Pancreas (tissue), 10 donors: ENCODE measurements around the gene C18orf32. TPM values are rescaled to one million over a fixed set of nuclear protein-coding genes. Genes with fewer than 3 reads are reported as not detected.
A peak's percentile ranks its signal among the peaks of the same experiment; 100 is the strongest.

Source experiments
- ATAC-seq, 4 donors: fragments of 200-7000 bp; cut with Tn5 transposase; one replicate each; pipeline versions ENCODE4 v1.8.0 to v1.9.1; 2020; ENCODE audit warnings: mild to moderate bottlenecking in 4 of 4, moderate library complexity in 4 of 4
- DNase-seq, 6 donors: peaks; one replicate each; pipeline ENCODE4 v3.0.0-alpha.2; 2020
- FAIRE-seq: peaks from 2 replicates; lab custom pipeline; 2012; peaks lifted over from hg19 to GRCh38; lab: Jason Lieb, UNC
- H3K27ac ChIP-seq, 4 donors: fragments of 200-600 bp; sonication (generic); 1 replicate in 3 of 4; 2 replicates in 1 of 4; pipeline versions ENCODE4 v1.5.0 to v1.8.0; 2020
- H3K27me3 ChIP-seq, 4 donors: fragments of 200-600 bp; one replicate each; pipeline ENCODE4 v1.8.0; 2021
- H3K36me3 ChIP-seq, 3 donors: fragments of 200-600 bp; sonication (generic) in 1 of 3; one replicate each; pipeline versions ENCODE4 v1.5.0 to v1.8.0; 2020 to 2021
- H3K4me1 ChIP-seq, 3 donors: fragments of 200-600 bp; one replicate each; pipeline ENCODE4 v1.8.0; 2021
- H3K4me3 ChIP-seq, 4 donors: fragments of 200-600 bp; sonication (generic) in 2 of 4; one replicate each; pipeline versions ENCODE4 v1.5.0 to v1.8.0; 2020 to 2021
- H3K9me3 ChIP-seq, 4 donors: fragments of 200-600 bp; one replicate each; pipeline ENCODE4 v1.8.0; 2021
- WGBS, 2 donors: extraction: QIAGEN DNeasy Blood & Tissue Kit; methylation state at CpG; one replicate each; pipeline ENCODE4 v1.1.7; 2013; 5-methylcytosine and 5-hydroxymethylcytosine counted together
- intact Hi-C, 3 donors: fragments of 100-400 bp; cut with DNase I; formaldehyde crosslinking; loops; one replicate each; pipeline versions ENCODE4 v1.11.1 to v1.14.2; 2022
- polyA plus RNA-seq, 2 donors: library from polyadenylated mRNA; stranded (reverse); fragments of 200-250 nt; gene quantifications; one replicate each; pipeline ENCODE4 v1.2.3, GENCODE V29; 2013
- total RNA-seq, 6 donors: library from RNA; stranded (reverse); fragmentation: NEBNext Ultra II Directional in 4 of 6; extraction: Animal tissue kit (Norgen Biotek cat#: 25700) in 4 of 6; gene quantifications; one replicate each; pipeline versions ENCODE4 v1.2.1 to v1.2.4, GENCODE V29; 2021 to 2023
- TF ChIP-seq, protein P1 (sequence below), 4 donors: fragments of 200-600 bp; sonication (generic) in 3 of 4; IDR thresholded peaks; one replicate each; pipeline versions ENCODE4 v1.5.0 to v1.8.0; 2021; ENCODE audit warnings: antibody characterized with exemption in 4 of 4
- donor health status: healthy with polysubstance abuse.
- donor health status: DM: no; HTN: no; CAD: no; lungs with moderate emphysema.
- donor health status: DM: no; HTN: no; CAD: no.
- donor health status: control.
- donor health status: control.
- donor health status: Bipolar disorder and iron deficiency.
- donor health status: DM: yes; HTN: yes; CAD: no.
- donor health status: DM: no; HTN: no; CAD: no.
- donor health status: DM: no; HTN: no; CAD: no.
- donor health status: DM: yes; HTN: yes; CAD: no.

The C18orf32 gene
- total and polyA plus RNA-seq, 8 donors, result 19.5 to 49.7 (median 28.1) TPM

DNA sequence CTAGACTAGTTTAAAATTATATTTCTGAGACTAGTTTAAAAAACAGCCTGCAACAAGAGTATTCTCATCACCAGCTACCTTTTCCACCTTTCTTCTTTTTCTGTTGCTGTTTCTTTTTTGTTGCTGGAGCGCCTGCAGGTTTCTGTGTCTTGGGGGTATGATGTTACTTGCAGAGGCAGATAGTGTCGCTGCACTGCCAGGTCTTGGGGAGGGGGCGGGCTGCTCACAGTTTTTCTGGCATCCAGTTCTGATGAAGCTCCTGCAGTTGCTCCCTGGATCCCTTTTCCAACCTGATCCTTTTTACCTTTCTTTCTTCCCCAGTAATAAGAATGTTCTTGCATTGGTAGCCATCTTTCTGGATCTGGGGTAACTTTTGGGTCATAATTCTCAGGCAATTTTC lies 8.0 kb upstream of the C18orf32 start:
- H3K9me3 ChIP-seq, result no peaks in the 10 kb centered on the region
- H3K36me3 ChIP-seq, result peaks cover 0 to 10% (median 0%) of the 10 kb centered on the region in 3 donors
- FAIRE-seq (no peak), DNase-seq (no peak), ATAC-seq (no peak)
- TF ChIP-seq, protein P1, sequence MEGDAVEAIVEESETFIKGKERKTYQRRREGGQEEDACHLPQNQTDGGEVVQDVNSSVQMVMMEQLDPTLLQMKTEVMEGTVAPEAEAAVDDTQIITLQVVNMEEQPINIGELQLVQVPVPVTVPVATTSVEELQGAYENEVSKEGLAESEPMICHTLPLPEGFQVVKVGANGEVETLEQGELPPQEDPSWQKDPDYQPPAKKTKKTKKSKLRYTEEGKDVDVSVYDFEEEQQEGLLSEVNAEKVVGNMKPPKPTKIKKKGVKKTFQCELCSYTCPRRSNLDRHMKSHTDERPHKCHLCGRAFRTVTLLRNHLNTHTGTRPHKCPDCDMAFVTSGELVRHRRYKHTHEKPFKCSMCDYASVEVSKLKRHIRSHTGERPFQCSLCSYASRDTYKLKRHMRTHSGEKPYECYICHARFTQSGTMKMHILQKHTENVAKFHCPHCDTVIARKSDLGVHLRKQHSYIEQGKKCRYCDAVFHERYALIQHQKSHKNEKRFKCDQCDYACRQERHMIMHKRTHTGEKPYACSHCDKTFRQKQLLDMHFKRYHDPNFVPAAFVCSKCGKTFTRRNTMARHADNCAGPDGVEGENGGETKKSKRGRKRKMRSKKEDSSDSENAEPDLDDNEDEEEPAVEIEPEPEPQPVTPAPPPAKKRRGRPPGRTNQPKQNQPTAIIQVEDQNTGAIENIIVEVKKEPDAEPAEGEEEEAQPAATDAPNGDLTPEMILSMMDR (IDR thresholded peaks at IDR 0.05), result no peak
- no peak overlapping the region for H3K4me3 ChIP-seq
- WGBS, 2 donors, result 83 to 97% methylated on average over 3 of the region's 3 CpGs
- H3K27me3 ChIP-seq, result no peaks in the 10 kb centered on the region
- H3K4me1 ChIP-seq, result peaks cover 4 to 12% (median 12%) of the 10 kb centered on the region in 3 donors
- H3K27ac ChIP-seq, result no peak overlapping the region
- intact Hi-C loops, result no loop called here

DNA sequence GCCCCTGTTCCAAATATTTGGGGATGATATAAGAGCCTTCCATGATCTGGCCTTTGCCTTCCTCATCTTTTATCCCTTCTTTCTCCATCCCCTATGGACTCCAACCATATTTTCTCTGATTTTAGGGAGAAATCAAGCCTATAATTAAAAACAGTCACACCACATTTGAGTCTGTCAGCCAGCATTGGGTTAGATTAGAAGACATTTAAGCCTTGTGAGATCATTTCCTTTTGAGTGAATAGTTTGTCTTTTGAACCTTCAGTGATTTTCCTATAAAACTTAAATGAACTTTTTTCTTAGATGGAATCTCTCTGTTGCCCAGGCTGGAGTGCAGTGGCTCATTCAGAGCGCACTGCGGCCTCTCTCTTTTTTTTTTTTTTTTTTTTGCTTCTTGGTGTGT lies 7.6 kb upstream of the C18orf32 start:
- DNase-seq (no peak), ATAC-seq (no peak), FAIRE-seq (no peak)
- TF ChIP-seq, protein P1 (IDR thresholded peaks at IDR 0.05), result no peak
- no peaks in the 10 kb centered on the region for H3K9me3 ChIP-seq
- intact Hi-C loops, result no loop called here
- H3K27me3 ChIP-seq, result no peaks in the 10 kb centered on the region
- peaks cover 0 to 14% (median 4%) of the 10 kb centered on the region in 3 donors for H3K36me3 ChIP-seq
- no peak overlapping the region for H3K27ac ChIP-seq
- peaks cover 4 to 16% (median 16%) of the 10 kb centered on the region in 3 donors for H3K4me1 ChIP-seq
- H3K4me3 ChIP-seq, result no peak overlapping the region
- WGBS, 2 donors, result 98 to 100% methylated on average over 2 of the region's 2 CpGs

DNA sequence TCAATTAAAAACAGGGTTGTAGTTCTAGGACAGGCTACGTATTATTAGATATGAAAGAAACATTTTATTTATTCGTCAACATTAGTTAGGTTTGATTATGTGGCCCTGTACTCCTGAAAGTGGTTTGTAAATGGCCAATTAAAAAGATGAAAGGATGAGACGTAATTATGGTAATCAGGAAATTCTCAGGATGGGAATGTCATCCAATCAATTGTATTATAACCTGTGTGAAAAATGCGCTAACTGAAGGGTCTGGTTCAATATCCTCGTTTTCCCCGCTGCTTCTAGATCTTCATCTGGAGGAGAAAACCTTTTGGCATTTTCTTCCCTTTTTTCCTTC lies 5.6 kb upstream of the C18orf32 start:
- Histone ChIP-seq H3K36me3 (peaks cover 3 to 29% (median 4%) of the 10 kb centered on the region in 3 donors), H3K4me1 (peaks cover 4 to 25% (median 16%) of the 10 kb centered on the region in 3 donors), H3K9me3 (no peaks in the 10 kb centered on the region), H3K27ac (no peak overlapping the region), H3K27me3 (no peaks in the 10 kb centered on the region), H3K4me3 (no peak overlapping the region)
- DNase-seq (no peak), FAIRE-seq (no peak), ATAC-seq (no peak)
- TF ChIP-seq, protein P1 (IDR thresholded peaks at IDR 0.05), result no peak
- WGBS, 2 donors, result 51 to 54% methylated on average over 6 of the region's 6 CpGs
- intact Hi-C loops, result no loop called here

DNA sequence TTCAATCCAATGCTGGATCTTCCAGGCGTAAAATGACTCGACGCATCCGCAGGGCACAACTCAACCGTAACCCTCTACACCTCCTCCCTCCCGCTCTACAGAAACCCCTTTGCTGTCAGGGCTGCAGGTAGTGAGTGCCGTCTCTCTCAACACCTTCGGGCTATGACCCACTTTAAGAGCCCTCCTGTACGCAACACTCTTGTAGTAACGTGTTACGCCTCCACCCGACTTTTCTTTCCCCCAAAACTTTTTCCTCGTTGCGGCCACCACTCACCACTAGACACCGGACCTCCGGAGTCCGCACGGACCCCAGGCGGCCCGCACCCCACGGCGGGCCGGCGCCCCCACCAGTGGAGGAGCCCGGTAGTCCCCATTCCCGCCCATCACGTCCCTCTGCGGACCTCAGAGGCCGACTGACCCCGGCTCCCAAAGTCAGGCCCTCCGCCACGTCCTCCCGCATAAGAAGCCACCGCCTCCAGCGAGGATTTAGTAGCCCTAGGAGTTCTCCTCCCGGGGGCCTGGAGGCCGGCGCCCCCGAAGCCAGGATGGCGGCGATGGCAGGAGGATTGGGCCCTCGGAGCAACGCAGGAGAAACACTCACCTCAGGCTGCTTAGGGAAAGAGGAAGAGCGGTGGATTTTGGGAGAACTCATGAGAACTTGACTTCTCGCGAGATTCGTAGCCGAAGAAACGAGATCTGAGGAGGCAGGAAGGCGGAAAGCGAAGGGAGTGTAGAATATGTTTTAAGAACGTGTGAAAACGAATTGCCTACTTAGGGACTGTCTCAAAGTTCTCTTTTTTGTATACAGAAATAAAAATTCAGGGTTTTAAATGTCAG lies 5.0 kb upstream of the C18orf32 start, which contains the start of gene RPL17:
RPL17 (minus strand) TSS at position 609 of the 837 bp plus-strand sequence.
- peak; percentile 93 to 97 (median 94) for ATAC-seq
- TF ChIP-seq, protein P1 (IDR thresholded peaks at IDR 0.05), result no peak
- intact Hi-C loops, result no loop called here
- WGBS, 2 donors, result 1% methylated on average over 53 of the region's 53 CpGs
- peak; percentile 94 for FAIRE-seq
- H3K4me3 ChIP-seq, result peak within 1 kb of the TSS; percentile 63 to 91 (median 74)
- DNase-seq, result peak; percentile 80 to 94 (median 87)
- peaks cover 3 to 29% (median 4%) of the 10 kb centered on the region in 3 donors for H3K36me3 ChIP-seq
- peaks cover 4 to 27% (median 19%) of the 10 kb centered on the region in 3 donors for H3K4me1 ChIP-seq
- no peaks in the 10 kb centered on the region for H3K27me3 ChIP-seq
- peak within 1 kb of the TSS; percentile 80 to 92 (median 86) for H3K27ac ChIP-seq
- no peaks in the 10 kb centered on the region for H3K9me3 ChIP-seq

DNA sequence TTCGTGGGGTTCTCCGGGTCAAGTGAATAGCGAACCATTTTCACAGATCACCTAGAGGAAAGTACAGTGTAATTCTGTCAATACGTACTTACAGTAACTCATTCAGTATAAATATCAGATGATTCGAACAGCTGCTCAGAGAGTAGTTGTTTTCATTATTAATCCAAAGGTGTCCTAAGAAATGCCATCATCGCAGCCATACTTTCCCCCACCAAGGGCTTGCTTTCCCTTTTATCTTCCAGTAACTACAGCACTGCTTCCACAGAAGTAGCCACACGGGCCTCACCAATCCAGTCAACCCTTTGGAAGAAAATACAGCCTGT lies 4.5 kb upstream of the C18orf32 start:
- peaks cover 3 to 29% (median 4%) of the 10 kb centered on the region in 3 donors for H3K36me3 ChIP-seq
- H3K4me1 ChIP-seq, result peaks cover 4 to 27% (median 19%) of the 10 kb centered on the region in 3 donors
- TF ChIP-seq, protein P1 (IDR thresholded peaks at IDR 0.05), result no peak
- intact Hi-C loops, result no loop called here
- FAIRE-seq, result no peak
- peak overlapping the region; percentile 80 to 92 (median 86) for H3K27ac ChIP-seq
- 6 to 9% methylated on average over 7 of the region's 7 CpGs for WGBS, 2 donors
- H3K9me3 ChIP-seq, result no peaks in the 10 kb centered on the region
- no peak for ATAC-seq
- H3K4me3 ChIP-seq, result peak overlapping the region; percentile 63 to 91 (median 74)
- no peaks in the 10 kb centered on the region for H3K27me3 ChIP-seq
- DNase-seq, result no peak
